SK-N-SH (cell line): Measurements from ENCODE around the gene NTMT2. TPM values are rescaled to one million over a fixed set of nuclear protein-coding genes. Genes with fewer than 3 reads are reported as not detected.
A peak's percentile ranks its signal among the peaks of the same experiment; 100 is the strongest.
"Not testable (repeated sequence)": the region's sequence is repeated elsewhere in the genome, so short reads cannot be mapped to it uniquely, and the experiment has no call there.

Experiments
- CTCF ChIA-PET: fragments of 300-600, 350-600 bp; formaldehyde crosslinking; extraction: SDS; loops from one replicate; lab custom pipeline; 2021; lab: Yijun Ruan, JAX
- POLR2A ChIA-PET: fragments of 350-600 bp; sonication (Branson Sonifier 250); formaldehyde crosslinking; extraction: SDS; loops from one replicate; lab custom pipeline; 2020; ENCODE audit warnings: antibody characterized with exemption, inconsistent platforms; lab: Yijun Ruan, JAX
- DNase-seq: peaks from one replicate; pipeline ENCODE4 v3.0.0; 2012
- H2AFZ ChIP-seq: fragments of 200-600 bp; sonication (generic); 2 replicates; pipeline ENCODE4 v1.8.1; 2016; ENCODE audit warnings: antibody characterized with exemption, mild to moderate bottlenecking, low read depth
- H3F3A ChIP-seq: fragments of 200-600 bp; sonication (generic); replicated peaks from 2 replicates; pipeline ENCODE3; 2016; ENCODE audit warnings: antibody characterized with exemption, mild to moderate bottlenecking; ENCODE audit not compliant: insufficient read depth
- H3K27ac ChIP-seq, 2 experiments: fragments of 200-500 bp in 1 of 2; fragments of 200-600 bp in 1 of 2; sonication (Bioruptor generic) in 1 of 2; sonication (generic), shearing (Covaris generic) in 1 of 2; 2 replicates each; pipeline versions ENCODE4 v1.5.1 to v1.6.1; 2014 to 2016; ENCODE audit warnings: low read depth in 2 of 2, inconsistent platforms in 1 of 2, low read length in 1 of 2, mild to moderate bottlenecking in 1 of 2, mixed read lengths in 1 of 2
- H3K27me3 ChIP-seq: fragments of 200-600 bp; sonication (generic), shearing (Covaris generic); 2 replicates; pipeline ENCODE4 v1.6.1; 2016; ENCODE audit warnings: mixed run types; ENCODE audit not compliant: insufficient read depth
- H3K36me3 ChIP-seq, 2 experiments: fragments of 200-500 bp in 1 of 2; fragments of 200-600 bp in 1 of 2; sonication (Bioruptor generic) in 1 of 2; sonication (generic) in 1 of 2; replicated peaks in 1 of 2; 2 replicates each; pipeline versions ENCODE3 to v1.5.1; 2014 to 2016; ENCODE audit warnings: low read length in 1 of 2, mild to moderate bottlenecking in 1 of 2; ENCODE audit not compliant: insufficient read depth in 2 of 2, control insufficient read depth in 1 of 2
- H3K4me1 ChIP-seq, 2 experiments: fragments of 200-500 bp in 1 of 2; fragments of 200-600 bp in 1 of 2; sonication (Bioruptor generic) in 1 of 2; sonication (generic), shearing (Covaris generic) in 1 of 2; 2 replicates each; pipeline versions ENCODE4 v1.5.1 to v1.6.1; 2014 to 2016; ENCODE audit warnings: low read depth in 1 of 2, low read length in 1 of 2, mixed run types in 1 of 2; ENCODE audit not compliant: insufficient read depth in 2 of 2, control insufficient read depth in 1 of 2
- H3K4me2 ChIP-seq: fragments of 200-600 bp; sonication (generic), shearing (Covaris generic); 2 replicates; pipeline ENCODE4 v1.6.1; 2017; ENCODE audit warnings: mixed run types
- H3K4me3 ChIP-seq, 2 experiments: fragments of 200-500 bp in 1 of 2; fragments of 200-600 bp in 1 of 2; sonication (Bioruptor generic) in 1 of 2; sonication (generic), shearing (Covaris generic) in 1 of 2; 2 replicates each; pipeline versions ENCODE4 v1.5.1 to v1.8.1; 2014 to 2016; ENCODE audit warnings: low read depth in 2 of 2, inconsistent platforms in 1 of 2, low read length in 1 of 2, mild to moderate bottlenecking in 1 of 2, mixed read lengths in 1 of 2, moderate library complexity in 1 of 2
- H3K79me2 ChIP-seq: fragments of 200-600 bp; sonication (generic); 2 replicates; pipeline ENCODE4 v1.8.1; 2017; ENCODE audit warnings: mild to moderate bottlenecking; ENCODE audit not compliant: insufficient read depth
- H3K9ac ChIP-seq: fragments of 200-600 bp; sonication (generic); 2 replicates; pipeline ENCODE4 v1.6.1; 2017; ENCODE audit warnings: mixed run types
- H3K9me2 ChIP-seq: fragments of 200-600 bp; sonication (generic); 2 replicates; pipeline ENCODE4 v1.6.1; 2017; ENCODE audit warnings: mixed run types
- H3K9me3 ChIP-seq: fragments of 200-600 bp; sonication (generic); 2 replicates; pipeline ENCODE4 v1.6.1; 2017; ENCODE audit warnings: mixed run types, mild to moderate bottlenecking, moderate library complexity
- H4K20me1 ChIP-seq: fragments of 200-600 bp; sonication (generic); 2 replicates; pipeline ENCODE4 v1.6.1; 2017; ENCODE audit warnings: mild to moderate bottlenecking, mixed run types; ENCODE audit not compliant: insufficient read depth
- ELF1 ChIP-seq: IDR thresholded peaks from 2 replicates; pipeline ENCODE4 v1.4.0; 2012
- FOXM1 ChIP-seq: IDR thresholded peaks from 2 replicates; pipeline ENCODE4 v1.4.0; 2012; ENCODE audit warnings: low read depth, mild to moderate bottlenecking
- GATA2 ChIP-seq: sonication (generic); formaldehyde crosslinking; IDR thresholded peaks from 2 replicates; pipeline ENCODE4 v1.5.0; 2020; ENCODE audit warnings: mild to moderate bottlenecking, missing genetic modification reagents
- JUND ChIP-seq: IDR thresholded peaks from 2 replicates; pipeline ENCODE4 v1.4.0; 2012
- MEF2A ChIP-seq: IDR thresholded peaks from 2 replicates; pipeline ENCODE4 v1.4.0; 2012; ENCODE audit warnings: low read depth, borderline replicate concordance
- MXI1 ChIP-seq: IDR thresholded peaks from 2 replicates; pipeline ENCODE4 v1.6.1; 2012; ENCODE audit warnings: mild to moderate bottlenecking, low read depth, low read length, improper control_type of control experiment
- NFIC ChIP-seq: IDR thresholded peaks from 2 replicates; pipeline ENCODE4 v1.4.0; 2012; ENCODE audit warnings: borderline replicate concordance
- POLR2AphosphoS5 ChIP-seq: IDR thresholded peaks from 2 replicates; pipeline ENCODE4 v1.6.1; 2012; ENCODE audit warnings: low read depth, low read length
- RAD21 ChIP-seq: IDR thresholded peaks from 2 replicates; pipeline ENCODE4 v1.6.1; 2012; ENCODE audit warnings: mild to moderate bottlenecking, low read length
- RCOR1 ChIP-seq: fragments of 150-350 bp; IDR thresholded peaks from 2 replicates; pipeline ENCODE4 v1.6.1; 2017; ENCODE audit warnings: antibody characterized with exemption, low read length
- REST ChIP-seq: IDR thresholded peaks from 2 replicates; pipeline ENCODE4 v1.6.1; 2012; ENCODE audit warnings: mild to moderate bottlenecking, low read depth, low read length, moderate library complexity
- TCF12 ChIP-seq: IDR thresholded peaks from 2 replicates; pipeline ENCODE4 v1.4.0; 2012
- TEAD4 ChIP-seq: IDR thresholded peaks from 2 replicates; pipeline ENCODE4 v1.4.0; 2012; ENCODE audit warnings: mild to moderate bottlenecking, borderline replicate concordance; ENCODE audit not compliant: insufficient read depth
- USF2 ChIP-seq: fragments of 150-350 bp; IDR thresholded peaks from 2 replicates; pipeline ENCODE4 v1.6.1; 2017; ENCODE audit warnings: antibody characterized with exemption, low read length, low read depth, borderline replicate concordance
- WGBS: methylation state at CpG from one replicate; pipeline ENCODE4 v1.1.6; 2017; ENCODE audit warnings: low lambda C conversion rate; 5-methylcytosine and 5-hydroxymethylcytosine counted together
- polyA plus RNA-seq, 3 experiments: library from polyadenylated mRNA; depleted of rRNA; stranded (reverse); fragments of >200 nt; gene quantifications; 2 replicates each; pipeline ENCODE4 v1.2.3, GENCODE V29; 2012
- TF ChIP-seq, protein P1 (sequence below): IDR thresholded peaks from 2 replicates; pipeline ENCODE4; 2012
- TF ChIP-seq, protein P2 (sequence below): IDR thresholded peaks from 2 replicates; pipeline ENCODE4 v1.4.0; 2012; ENCODE audit warnings: low read depth
- TF ChIP-seq, protein P3 (sequence below): IDR thresholded peaks from 2 replicates; pipeline ENCODE4 v1.4.0; 2012; ENCODE audit warnings: low read depth, borderline replicate concordance

Gene NTMT2
- polyA plus RNA-seq, 1 of the 3 experiments (the other 2 are of a cell fraction): not detected

DNA sequence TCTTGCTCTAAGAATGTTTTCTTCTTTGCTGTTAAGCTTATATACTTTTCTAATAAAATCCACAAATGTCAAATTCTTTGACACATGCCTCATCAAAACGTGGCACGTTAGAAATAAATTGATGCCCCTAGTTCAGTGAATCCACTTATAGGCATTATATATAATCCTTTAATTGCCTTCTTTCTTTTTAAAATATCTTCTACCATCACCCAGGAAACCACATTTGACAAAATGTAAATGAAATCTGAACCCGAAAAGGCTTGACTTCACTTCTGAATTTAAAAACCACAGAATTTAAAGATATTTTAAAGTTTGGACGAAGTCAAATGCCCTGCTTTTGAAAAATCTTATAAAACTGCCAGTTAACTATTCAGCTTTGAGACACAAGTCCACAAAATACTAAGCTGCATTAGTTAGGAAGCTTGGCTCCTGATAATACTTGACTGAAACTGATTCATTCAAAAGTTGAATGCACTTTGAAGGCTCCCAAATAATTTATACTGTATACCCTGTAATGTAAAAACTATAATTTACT, 48.9 kb upstream of the NTMT2 start:
- peaks cover 6 to 7% of the 10 kb centered on the region in 2 experiments; a peak in 3 of 4 replicates for H3K4me1 ChIP-seq
- CTCF ChIA-PET: no interaction called here
- no peak overlapping the region for H2AFZ ChIP-seq
- no peaks in the 10 kb centered on the region for H3K79me2 ChIP-seq
- no peak overlapping the region for H3K9ac ChIP-seq
- no peak overlapping the region; a peak in 1 of 4 replicates for H3K27ac ChIP-seq
- no peaks in the 10 kb centered on the region for H3K9me3 ChIP-seq
- no peak overlapping the region for H3K4me3 ChIP-seq
- H3K9me2 ChIP-seq: no peaks in the 10 kb centered on the region
- 23% methylated on average over 4 of the region's 4 CpGs for WGBS
- POLR2A ChIA-PET: no interaction called here
- H3K27me3 ChIP-seq: no peaks in the 10 kb centered on the region
- H3K36me3 ChIP-seq: no peaks in the 10 kb centered on the region
- DNase-seq: no peak
- H3K4me2 ChIP-seq: no peak overlapping the region
- H4K20me1 ChIP-seq: no peaks in the 10 kb centered on the region
- TF ChIP-seq MXI1 (no peak), FOXM1 (no peak), RCOR1 (no peak), USF2 (no peak)
- no peaks in the 10 kb centered on the region for H3F3A ChIP-seq

DNA sequence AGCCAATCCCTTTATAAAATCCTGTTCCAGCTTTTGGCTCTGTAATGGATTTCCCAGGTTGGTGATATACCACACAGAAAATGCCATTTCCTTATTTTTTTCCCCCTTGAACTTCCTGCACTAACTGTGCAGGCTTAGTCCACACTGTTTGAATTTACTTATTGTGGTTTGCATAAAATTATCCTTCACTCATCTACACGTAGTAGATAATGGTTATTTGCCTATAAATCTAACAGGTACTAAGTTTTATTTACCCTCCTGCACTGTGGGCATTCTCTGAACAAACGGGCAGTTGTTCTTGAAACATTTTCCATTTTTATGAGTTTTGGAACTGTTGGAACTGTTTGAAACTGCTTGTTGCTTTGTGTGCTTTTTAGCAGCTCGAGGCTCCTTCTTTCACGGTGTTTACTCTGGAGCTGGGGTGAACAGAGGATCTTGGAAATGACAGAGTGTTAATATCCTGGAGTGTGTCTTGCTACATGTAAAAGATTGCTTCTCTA, 48.3 kb upstream of the NTMT2 start:
- Histone ChIP-seq H3K27me3 (no peaks in the 10 kb centered on the region), H3K9ac (no peak overlapping the region), H3K27ac (peak overlapping the region in 1 of 2 experiments; percentile 60; a peak in 2 of 4 replicates), H4K20me1 (no peaks in the 10 kb centered on the region), H3K9me3 (no peaks in the 10 kb centered on the region), H3K4me2 (no peak overlapping the region), H3K9me2 (no peaks in the 10 kb centered on the region), H3K4me1 (peaks cover 6 to 7% of the 10 kb centered on the region in 2 experiments; a peak in 3 of 4 replicates), H2AFZ (no peak overlapping the region), H3F3A (no peaks in the 10 kb centered on the region), H3K79me2 (no peaks in the 10 kb centered on the region), H3K36me3 (no peaks in the 10 kb centered on the region), H3K4me3 (no peak overlapping the region)
- TF ChIP-seq, protein P1, sequence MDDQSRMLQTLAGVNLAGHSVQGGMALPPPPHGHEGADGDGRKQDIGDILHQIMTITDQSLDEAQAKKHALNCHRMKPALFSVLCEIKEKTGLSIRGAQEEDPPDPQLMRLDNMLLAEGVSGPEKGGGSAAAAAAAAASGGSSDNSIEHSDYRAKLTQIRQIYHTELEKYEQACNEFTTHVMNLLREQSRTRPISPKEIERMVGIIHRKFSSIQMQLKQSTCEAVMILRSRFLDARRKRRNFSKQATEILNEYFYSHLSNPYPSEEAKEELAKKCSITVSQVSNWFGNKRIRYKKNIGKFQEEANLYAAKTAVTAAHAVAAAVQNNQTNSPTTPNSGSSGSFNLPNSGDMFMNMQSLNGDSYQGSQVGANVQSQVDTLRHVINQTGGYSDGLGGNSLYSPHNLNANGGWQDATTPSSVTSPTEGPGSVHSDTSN: no peak
- TF ChIP-seq REST (no peak), JUND (no peak), NFIC (no peak), ELF1 (no peak), TCF12 (no peak), TEAD4 (no peak), GATA2 (CRISPR knock-in tag) (no peak), FOXM1 (no peak), RAD21 (no peak), MEF2A (no peak), POLR2AphosphoS5 (no peak), MXI1 (no peak)
- TF ChIP-seq, protein P2, sequence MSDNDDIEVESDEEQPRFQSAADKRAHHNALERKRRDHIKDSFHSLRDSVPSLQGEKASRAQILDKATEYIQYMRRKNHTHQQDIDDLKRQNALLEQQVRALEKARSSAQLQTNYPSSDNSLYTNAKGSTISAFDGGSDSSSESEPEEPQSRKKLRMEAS: no peak
- TF ChIP-seq, protein P3, sequence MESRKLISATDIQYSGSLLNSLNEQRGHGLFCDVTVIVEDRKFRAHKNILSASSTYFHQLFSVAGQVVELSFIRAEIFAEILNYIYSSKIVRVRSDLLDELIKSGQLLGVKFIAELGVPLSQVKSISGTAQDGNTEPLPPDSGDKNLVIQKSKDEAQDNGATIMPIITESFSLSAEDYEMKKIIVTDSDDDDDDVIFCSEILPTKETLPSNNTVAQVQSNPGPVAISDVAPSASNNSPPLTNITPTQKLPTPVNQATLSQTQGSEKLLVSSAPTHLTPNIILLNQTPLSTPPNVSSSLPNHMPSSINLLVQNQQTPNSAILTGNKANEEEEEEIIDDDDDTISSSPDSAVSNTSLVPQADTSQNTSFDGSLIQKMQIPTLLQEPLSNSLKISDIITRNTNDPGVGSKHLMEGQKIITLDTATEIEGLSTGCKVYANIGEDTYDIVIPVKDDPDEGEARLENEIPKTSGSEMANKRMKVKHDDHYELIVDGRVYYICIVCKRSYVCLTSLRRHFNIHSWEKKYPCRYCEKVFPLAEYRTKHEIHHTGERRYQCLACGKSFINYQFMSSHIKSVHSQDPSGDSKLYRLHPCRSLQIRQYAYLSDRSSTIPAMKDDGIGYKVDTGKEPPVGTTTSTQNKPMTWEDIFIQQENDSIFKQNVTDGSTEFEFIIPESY: no peak
- POLR2A ChIA-PET: no interaction called here
- WGBS: 29% methylated on average over 4 of the region's 4 CpGs
- no peak for DNase-seq
- CTCF ChIA-PET: no interaction called here

DNA sequence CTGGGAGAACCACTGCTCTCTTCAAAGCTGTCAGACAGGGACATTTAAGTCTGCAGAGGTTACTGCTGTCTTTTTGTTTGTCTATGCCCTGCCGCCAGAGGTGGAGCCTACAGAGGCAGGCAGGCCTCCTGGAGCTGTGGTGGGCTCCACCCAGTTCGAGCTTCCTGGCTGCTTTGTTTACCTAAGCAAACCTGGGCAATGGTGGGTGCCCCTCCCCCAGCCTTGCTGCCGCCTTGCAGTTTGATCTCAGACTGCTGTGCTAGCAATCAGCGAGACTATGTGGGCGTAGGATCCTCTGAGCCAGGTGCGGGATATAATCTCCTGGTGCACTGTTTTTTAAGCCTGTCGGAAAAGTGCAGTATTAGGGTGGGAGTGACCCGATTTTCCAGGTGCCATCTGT, 32.6 kb upstream of the NTMT2 start:
- H3K4me1 ChIP-seq, H3K79me2 ChIP-seq, CTCF ChIA-PET, H3K9ac ChIP-seq, H3K27me3 ChIP-seq, H3K4me2 ChIP-seq, POLR2A ChIA-PET, H3K9me2 ChIP-seq, H3F3A ChIP-seq, DNase-seq, H4K20me1 ChIP-seq, H3K9me3 ChIP-seq, H3K36me3 ChIP-seq, H3K4me3 ChIP-seq, H3K27ac ChIP-seq, H2AFZ ChIP-seq: not testable (repeated sequence)
- 8% methylated on average over 7 of the region's 8 CpGs for WGBS
